ENCODE data around the gene RNF135. TPM values are rescaled to one million over a fixed set of nuclear protein-coding genes. Genes with fewer than 3 reads are reported as not detected.
A peak's percentile ranks its signal among the peaks of the same experiment; 100 is the strongest.
"Not testable (repeated sequence)": the region's sequence is repeated elsewhere in the genome, so short reads cannot be mapped to it uniquely, and the experiment has no call there.

The RNF135 gene
- total RNA-seq, 1 donor from 2014 or later, result 4.6 TPM

DNA sequence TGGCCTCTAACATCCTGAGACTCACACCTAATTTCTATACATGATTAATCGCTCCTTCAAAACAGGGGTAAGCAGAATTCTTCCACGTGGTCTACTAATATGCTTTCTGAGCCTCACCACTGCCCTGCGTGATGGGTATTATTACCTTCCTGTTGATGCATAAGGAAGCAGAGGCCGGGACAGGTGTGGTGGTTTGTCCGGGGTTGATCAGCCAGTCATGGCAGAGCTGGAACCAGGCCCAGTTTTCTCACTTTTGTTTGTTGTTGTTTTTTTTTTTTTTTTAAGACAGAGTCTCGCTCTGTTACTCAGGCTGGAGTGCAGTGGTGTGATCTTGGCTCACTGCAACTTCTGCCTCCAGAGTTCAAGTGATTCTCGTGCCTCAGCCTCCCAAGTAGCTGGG is 31.2 kb downstream of the RNF135 start:
- Histone ChIP-seq H3K4me1 (peaks cover 8% of the 10 kb centered on the region), H3K36me3 (peaks cover 56% of the 10 kb centered on the region), H3K27ac (replicated peaks) (no peak overlapping the region), H3K27me3 (ENCODE audit: low read depth) (no peaks in the 10 kb centered on the region), H3K9me3 (replicated peaks) (no peaks in the 10 kb centered on the region), H3K4me3 (no peak overlapping the region)
- DNase-seq, result no peak
- TF ChIP-seq, protein P1, sequence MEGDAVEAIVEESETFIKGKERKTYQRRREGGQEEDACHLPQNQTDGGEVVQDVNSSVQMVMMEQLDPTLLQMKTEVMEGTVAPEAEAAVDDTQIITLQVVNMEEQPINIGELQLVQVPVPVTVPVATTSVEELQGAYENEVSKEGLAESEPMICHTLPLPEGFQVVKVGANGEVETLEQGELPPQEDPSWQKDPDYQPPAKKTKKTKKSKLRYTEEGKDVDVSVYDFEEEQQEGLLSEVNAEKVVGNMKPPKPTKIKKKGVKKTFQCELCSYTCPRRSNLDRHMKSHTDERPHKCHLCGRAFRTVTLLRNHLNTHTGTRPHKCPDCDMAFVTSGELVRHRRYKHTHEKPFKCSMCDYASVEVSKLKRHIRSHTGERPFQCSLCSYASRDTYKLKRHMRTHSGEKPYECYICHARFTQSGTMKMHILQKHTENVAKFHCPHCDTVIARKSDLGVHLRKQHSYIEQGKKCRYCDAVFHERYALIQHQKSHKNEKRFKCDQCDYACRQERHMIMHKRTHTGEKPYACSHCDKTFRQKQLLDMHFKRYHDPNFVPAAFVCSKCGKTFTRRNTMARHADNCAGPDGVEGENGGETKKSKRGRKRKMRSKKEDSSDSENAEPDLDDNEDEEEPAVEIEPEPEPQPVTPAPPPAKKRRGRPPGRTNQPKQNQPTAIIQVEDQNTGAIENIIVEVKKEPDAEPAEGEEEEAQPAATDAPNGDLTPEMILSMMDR (IDR thresholded peaks at IDR 0.05; ENCODE audit: borderline replicate concordance), result no peak
- intact Hi-C loops (cut with micrococcal nuclease), result no loop called here

DNA sequence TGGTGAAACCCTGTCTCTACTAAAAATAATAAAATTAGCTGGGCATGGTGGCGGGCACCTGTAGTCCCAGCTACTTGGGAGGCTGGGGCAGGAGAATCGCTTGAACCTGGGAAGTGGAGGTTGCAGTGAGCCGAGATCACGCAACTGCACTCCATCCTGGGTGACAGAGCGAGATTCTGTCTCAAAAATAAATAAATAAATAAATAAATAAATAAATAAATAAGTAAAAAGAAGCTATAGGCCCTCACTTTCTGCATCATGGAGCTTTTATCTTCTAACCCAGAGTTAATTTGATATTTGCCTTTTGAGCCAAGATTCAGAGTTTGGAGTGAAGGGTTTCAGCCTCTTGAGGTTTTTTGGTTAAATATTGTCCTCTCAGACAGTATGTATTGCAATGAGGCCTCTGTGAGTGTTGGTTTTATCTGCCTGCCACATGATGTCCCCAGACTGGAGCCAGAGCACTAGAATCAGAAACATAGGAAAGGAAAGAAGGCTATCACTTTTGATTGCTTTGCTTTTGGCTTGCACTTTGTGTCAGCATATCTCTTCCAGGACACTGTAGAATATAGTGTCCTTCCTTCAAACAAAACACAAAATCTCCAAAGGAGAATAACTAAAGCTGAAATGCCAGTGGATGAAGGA is 32.5 kb downstream of the RNF135 start:
- no peak for DNase-seq
- intact Hi-C loops (cut with micrococcal nuclease), result no loop called here
- Histone ChIP-seq H3K4me1 (peaks cover 20% of the 10 kb centered on the region), H3K4me3 (no peak overlapping the region), H3K27me3 (ENCODE audit: low read depth) (no peaks in the 10 kb centered on the region), H3K36me3 (peaks cover 43% of the 10 kb centered on the region), H3K9me3 (replicated peaks) (no peaks in the 10 kb centered on the region), H3K27ac (replicated peaks) (peak overlapping the region; percentile 33)
- TF ChIP-seq, protein P1 (IDR thresholded peaks at IDR 0.05; ENCODE audit: borderline replicate concordance), result no peak

GRCh38 chr17:31004160-31004559 is 33.3 kb downstream of the RNF135 start:
- intact Hi-C loops (cut with micrococcal nuclease), result no loop called here
- no peaks in the 10 kb centered on the region for H3K27me3 ChIP-seq (ENCODE audit: low read depth)
- TF ChIP-seq, protein P1 (IDR thresholded peaks at IDR 0.05; ENCODE audit: borderline replicate concordance), result no peak
- peaks cover 27% of the 10 kb centered on the region for H3K4me1 ChIP-seq
- peaks cover 35% of the 10 kb centered on the region for H3K36me3 ChIP-seq
- H3K4me3 ChIP-seq, result no peak overlapping the region
- DNase-seq, result no peak
- no peak overlapping the region for H3K27ac ChIP-seq (replicated peaks)
- no peaks in the 10 kb centered on the region for H3K9me3 ChIP-seq (replicated peaks)

DNA sequence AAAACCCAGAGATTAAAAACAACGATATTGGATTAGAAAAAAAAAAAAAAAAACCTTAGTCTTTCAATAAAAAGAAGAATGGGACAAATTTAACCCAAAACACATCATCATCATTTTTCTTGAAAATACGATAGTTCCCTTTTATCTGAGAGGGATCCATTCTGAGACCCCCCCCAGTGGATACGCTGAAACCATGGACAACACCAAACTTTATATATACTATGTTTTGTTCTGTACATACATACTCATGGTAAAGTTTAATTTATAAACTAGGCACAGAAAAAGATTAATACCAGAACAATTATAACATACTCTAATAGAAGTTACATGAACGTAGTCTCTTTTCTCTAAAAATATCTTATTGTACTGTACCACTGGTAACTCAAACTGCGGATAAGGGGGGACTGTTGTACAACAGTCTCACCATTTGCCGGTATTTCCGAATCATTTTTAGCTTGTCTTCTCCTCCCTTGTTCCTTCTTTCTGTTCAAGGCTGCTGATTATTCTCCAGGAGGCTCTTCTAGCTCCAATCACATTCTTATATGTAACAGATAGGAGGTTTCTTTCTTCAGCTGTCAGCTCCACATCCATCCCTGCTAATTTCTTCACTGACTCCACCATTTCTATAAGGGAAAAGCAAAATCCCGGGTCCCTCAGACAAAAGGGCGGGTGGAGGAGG is 37.0 kb downstream of the RNF135 start:
- peaks cover 4% of the 10 kb centered on the region for H3K36me3 ChIP-seq
- H3K27me3 ChIP-seq (ENCODE audit: low read depth), result no peaks in the 10 kb centered on the region
- TF ChIP-seq, protein P1 (IDR thresholded peaks at IDR 0.05; ENCODE audit: borderline replicate concordance), result no peak
- H3K27ac ChIP-seq (replicated peaks), result peak overlapping the region; percentile 90
- intact Hi-C loops (cut with micrococcal nuclease), result no loop called here
- DNase-seq, result no peak
- peak overlapping the region; percentile 79 for H3K4me3 ChIP-seq
- no peaks in the 10 kb centered on the region for H3K9me3 ChIP-seq (replicated peaks)
- H3K4me1 ChIP-seq, result peaks cover 25% of the 10 kb centered on the region

GRCh38 chr17:31008374-31009041 is 37.7 kb downstream of the RNF135 start:
- no peaks in the 10 kb centered on the region for H3K9me3 ChIP-seq (replicated peaks)
- peaks cover 19% of the 10 kb centered on the region for H3K4me1 ChIP-seq
- TF ChIP-seq, protein P1 (IDR thresholded peaks at IDR 0.05; ENCODE audit: borderline replicate concordance), result no peak
- peak overlapping the region; percentile 79 for H3K4me3 ChIP-seq
- H3K27me3 ChIP-seq (ENCODE audit: low read depth), result no peaks in the 10 kb centered on the region
- peak overlapping the region; percentile 90 for H3K27ac ChIP-seq (replicated peaks)
- DNase-seq, result peak; percentile 63
- intact Hi-C loops (cut with micrococcal nuclease), result no loop called here
- H3K36me3 ChIP-seq, result no peaks in the 10 kb centered on the region

- H3K27ac ChIP-seq (replicated peaks), result peak overlapping the region; percentile 90
- intact Hi-C loops (cut with micrococcal nuclease); H3K9me3 ChIP-seq (replicated peaks); DNase-seq; H3K27me3 ChIP-seq (ENCODE audit: low read depth); H3K36me3 ChIP-seq: not testable (repeated sequence)
- H3K4me3 ChIP-seq, result peak overlapping the region; percentile 79
- H3K4me1 ChIP-seq, result peaks cover 19% of the 10 kb centered on the region
These were observed 38.3 kb downstream of the RNF135 start for GRCh38 chr17:31009042-31009702.

DNA sequence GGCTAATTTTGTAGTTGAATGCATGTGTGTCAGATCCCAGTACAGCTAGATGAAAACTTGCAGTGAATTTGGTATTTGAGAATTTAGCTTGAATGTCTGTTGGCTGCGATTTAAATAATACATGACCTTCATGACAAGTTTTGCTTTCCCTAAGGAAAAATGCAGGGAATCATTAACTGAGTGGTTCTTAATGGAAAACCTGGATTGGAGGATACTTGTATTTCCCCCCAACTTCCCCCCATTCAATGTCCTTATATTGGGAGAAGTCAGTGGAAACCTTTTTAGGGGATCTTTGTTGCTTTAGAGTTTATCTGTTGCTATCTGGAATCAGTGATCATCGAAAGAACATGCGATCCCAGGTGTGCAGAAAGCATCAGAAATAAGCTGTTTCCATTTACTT is 39.2 kb downstream of the RNF135 start:
- H3K27ac ChIP-seq (replicated peaks), result peak overlapping the region; percentile 32
- DNase-seq; intact Hi-C loops (cut with micrococcal nuclease); H3K9me3 ChIP-seq (replicated peaks); H3K27me3 ChIP-seq (ENCODE audit: low read depth); H3K36me3 ChIP-seq; H3K4me3 ChIP-seq: not testable (repeated sequence)
- peaks cover 20% of the 10 kb centered on the region for H3K4me1 ChIP-seq
